SH-SY5Y (cell line): Measurements from ENCODE around the gene ADI1.

Experiments used
- GATA2 ChIP-seq: IDR thresholded peaks from 2 replicates; pipeline ENCODE4 v1.6.1; 2011; ENCODE audit warnings: mild to moderate bottlenecking, low read depth, low read length
- GATA3 ChIP-seq: IDR thresholded peaks from 2 replicates; pipeline ENCODE4 v1.6.1; 2011; ENCODE audit warnings: low read depth, mild to moderate bottlenecking, low read length, moderate library complexity

The ADI1 gene

DNA sequence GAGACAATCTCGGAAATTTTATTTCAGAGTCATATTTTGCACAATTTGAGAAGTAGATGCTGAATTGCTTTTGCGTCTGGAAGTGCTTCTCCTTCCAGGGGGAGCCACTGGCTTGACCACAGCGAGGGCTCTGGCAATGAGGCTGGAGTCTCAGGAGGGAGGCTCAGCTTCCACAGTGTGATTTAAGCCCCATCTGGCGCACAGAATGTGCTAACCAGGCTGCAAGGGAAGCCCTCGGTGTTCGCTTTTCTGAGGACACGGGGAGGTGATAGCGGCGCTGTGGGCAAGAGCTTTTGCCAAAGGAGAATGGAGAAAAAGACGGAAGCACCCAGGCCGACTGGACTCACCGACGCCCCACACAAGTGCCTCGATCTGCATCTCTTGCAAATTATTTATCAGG lies 52.4 kb downstream of the ADI1 start:
- TF ChIP-seq GATA3 (no peak), GATA2 (no peak)

DNA sequence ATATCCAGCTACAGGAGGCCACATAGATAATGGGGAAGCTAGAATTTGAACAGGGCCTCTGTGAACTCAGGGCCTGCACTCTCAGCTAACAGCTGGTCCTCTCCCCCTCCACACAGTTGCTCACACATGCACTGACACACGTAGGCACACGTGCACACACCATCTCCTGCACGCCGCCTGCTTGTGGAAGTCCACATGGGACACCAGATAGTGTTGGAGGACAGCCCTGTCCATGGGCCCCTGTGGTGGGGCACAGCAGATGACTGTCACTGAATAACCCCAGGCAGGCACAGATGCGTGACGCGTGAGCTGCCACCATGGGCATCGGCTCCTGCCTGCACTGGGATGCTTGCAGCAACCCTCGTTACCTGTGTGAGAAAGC lies 52.9 kb downstream of the ADI1 start:
- TF ChIP-seq GATA3 (no peak), GATA2 (no peak)

DNA sequence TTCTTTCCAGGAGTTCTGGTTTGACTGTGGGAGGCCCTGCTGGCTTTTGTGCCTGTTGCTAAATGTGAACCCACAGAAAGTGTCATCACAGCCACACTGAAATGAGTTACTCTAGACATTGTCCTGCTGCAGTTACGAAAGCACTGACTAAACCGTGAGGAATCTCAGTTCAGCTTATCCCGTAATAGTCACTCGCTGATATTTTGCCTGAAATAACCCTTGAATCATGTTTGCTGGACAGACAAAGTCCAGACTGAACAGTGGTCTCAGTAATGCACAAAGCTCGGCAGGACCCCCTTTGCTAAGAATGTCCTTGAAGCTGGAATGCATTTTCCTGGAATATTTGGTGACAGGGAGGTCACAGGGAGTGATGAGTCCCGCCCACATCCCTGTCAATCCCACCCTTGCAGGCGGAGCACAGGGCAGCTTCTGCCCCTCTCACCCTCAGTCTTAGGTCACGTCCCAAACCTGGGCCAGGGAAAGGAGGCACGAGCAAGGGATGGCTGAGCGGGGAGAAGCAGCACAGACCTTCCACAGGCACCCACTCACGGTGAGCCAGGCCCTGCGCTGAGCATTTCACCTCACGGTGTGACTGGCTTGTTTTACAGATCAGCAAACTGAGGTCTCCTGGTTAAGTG lies 53.4 kb downstream of the ADI1 start:
- no peak for TF ChIP-seq GATA3
- TF ChIP-seq GATA2: no peak

DNA sequence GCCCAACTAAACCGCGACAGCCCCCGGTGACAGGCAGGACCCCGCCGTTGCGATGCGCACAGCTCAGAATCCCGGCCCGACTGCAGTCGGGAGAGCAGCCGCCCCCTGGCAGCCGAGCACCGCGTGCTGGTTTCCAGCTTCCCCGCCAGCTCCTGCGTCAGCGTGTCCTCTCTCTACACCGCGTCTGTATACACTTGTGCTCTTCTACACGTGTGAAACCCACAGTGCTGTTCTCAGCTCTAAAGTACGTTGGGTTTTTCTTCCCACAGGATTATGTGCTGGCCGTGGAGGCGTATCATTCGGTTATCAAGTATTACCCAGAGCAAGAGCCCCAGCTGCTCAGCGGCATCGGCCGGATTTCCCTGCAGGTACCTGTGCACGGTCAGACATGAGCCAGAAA lies 54.0 kb downstream of the ADI1 start:
- TF ChIP-seq GATA2 (no peak), GATA3 (no peak)

DNA sequence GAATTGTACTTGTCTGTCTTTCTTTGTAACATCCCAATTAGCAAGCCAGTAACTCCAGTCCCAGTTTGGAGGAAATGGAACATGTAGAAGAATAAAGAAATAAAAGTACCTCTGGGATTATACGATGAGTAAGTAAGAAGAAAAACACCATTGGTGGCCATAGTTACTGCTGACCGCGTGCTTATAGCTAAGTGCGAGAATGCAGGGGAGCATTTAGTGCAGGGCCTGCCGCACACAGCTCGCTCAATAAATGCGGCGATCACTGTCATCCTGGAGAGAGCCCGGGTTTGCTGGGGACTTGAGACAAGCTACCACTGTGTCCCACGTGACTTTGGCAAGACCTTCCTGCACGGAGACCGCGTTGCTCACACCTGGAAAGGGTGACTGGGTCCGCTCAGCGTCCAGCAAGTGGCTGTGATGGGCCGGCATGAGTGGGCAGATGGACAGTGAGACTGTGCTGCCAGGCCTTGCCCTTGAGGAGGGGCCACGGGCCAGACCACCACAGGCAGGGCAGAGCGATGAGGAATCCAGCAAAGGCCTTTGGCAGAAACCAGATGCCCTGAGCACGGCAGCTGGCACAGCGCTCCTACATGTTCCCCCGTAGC lies 54.8 kb downstream of the ADI1 start:
- TF ChIP-seq GATA2 (no peak), GATA3 (no peak)

DNA sequence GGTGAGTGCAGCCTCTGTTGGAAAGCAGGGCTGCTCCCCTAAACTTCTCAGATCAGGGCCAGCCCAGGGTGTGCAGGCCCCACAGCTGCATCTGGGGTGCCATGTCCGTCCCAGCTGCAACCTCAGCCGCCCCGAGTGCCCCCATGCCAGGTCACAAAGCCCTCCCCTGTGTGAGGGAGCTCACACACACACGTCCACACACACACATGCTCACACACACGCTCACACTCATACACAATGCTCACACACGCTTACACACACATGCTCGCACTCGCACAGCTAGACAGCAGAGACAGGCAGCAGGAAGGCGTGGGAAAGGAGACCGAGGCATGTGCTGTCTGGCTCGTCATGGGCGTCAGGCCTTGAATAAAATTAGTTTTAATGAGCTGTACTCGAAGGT lies 55.4 kb downstream of the ADI1 start:
- TF ChIP-seq GATA2 (no peak), GATA3 (no peak)

DNA sequence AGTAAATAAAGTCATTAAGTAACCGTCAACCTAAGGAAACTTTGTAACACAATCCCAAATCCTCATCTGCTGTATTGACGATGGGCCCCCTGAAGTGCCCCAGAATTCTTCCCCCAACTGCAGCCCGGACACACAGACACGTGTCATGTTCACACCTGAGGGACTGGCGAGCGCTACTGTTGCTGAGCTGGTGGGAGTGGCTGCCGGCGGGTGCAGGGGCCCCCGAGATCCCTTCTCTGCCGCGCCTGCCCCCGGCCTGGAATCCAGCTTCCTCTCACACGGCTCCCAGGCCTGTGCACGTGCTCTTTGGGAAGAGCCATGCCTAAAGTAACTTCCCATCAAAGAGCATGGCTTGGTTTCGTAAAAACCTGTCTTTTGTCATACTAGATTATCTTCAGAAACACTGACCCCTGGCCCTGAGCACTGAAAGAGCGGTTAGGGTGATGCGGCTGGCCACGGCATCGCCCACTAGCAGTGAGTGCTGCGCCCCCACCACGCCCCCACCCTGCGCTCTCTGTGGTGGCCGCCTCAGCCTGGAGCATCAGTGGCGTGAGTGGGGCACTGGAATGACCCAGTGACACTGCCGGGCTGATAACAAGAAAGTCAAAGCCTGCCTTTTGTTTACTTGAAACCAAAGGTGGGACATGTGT lies 56.0 kb downstream of the ADI1 start:
- TF ChIP-seq GATA2 (no peak), GATA3 (no peak)

DNA sequence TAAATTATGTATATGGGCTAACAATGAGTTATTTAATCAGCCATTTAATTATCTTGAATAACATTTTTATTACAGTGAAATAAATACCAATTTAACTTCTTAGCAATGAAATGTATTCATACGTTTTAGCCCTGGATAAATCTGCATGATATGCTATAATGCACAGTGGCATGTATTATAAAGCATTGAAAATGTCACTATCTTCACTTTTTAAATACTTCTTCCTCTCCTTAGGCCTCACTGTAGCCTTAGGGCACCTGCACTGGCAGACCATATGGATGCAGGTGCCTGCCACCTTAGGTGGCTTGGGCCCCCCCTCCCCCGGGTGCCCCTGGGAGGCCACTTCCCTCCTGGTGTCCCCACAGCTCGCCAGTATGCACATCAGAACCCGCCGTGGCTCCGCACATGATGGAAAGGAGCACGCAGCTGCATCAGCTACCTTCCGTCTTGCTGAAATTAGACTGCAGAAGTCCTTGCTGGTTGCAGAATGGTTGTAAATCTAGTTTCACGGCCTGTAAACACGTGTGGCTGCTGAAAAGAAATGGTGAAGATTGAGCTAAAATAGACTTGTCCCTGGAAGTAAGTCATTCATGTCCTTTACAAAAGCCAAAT lies 56.7 kb downstream of the ADI1 start:
- TF ChIP-seq GATA3: no peak
- TF ChIP-seq GATA2: no peak

DNA sequence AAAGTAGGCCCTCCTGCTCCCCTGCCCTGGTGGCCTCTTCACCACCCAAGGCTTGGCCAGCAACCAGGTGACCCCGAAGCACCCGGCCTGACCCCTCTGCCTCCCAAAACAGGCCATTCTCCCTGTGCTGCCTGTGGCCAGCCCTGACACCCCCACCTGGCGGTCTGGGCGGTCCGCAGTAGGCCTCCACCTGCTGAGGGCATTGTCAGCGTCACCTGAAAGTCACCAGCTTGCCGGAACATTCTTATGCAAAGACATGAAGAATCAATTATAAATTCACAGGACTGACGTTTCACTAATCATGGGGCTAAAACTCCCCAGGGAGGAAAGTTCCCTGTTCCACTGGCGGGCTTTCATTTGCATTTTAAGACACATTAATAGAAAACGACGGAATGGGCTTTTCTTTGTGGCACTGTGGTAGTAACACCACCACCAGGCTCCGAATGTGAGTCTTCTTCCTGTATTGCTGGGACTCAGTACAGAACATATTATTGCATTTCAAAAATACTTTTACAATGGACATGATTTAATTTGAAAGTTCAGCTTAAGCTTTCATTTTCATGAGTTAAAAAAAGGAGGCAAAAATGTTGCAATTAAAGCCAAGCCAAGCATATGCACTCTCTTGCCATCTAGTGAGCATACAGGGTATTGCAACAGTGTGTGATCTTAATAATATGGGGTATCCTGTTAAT lies 57.4 kb downstream of the ADI1 start:
- TF ChIP-seq GATA2: no peak
- no peak for TF ChIP-seq GATA3

DNA sequence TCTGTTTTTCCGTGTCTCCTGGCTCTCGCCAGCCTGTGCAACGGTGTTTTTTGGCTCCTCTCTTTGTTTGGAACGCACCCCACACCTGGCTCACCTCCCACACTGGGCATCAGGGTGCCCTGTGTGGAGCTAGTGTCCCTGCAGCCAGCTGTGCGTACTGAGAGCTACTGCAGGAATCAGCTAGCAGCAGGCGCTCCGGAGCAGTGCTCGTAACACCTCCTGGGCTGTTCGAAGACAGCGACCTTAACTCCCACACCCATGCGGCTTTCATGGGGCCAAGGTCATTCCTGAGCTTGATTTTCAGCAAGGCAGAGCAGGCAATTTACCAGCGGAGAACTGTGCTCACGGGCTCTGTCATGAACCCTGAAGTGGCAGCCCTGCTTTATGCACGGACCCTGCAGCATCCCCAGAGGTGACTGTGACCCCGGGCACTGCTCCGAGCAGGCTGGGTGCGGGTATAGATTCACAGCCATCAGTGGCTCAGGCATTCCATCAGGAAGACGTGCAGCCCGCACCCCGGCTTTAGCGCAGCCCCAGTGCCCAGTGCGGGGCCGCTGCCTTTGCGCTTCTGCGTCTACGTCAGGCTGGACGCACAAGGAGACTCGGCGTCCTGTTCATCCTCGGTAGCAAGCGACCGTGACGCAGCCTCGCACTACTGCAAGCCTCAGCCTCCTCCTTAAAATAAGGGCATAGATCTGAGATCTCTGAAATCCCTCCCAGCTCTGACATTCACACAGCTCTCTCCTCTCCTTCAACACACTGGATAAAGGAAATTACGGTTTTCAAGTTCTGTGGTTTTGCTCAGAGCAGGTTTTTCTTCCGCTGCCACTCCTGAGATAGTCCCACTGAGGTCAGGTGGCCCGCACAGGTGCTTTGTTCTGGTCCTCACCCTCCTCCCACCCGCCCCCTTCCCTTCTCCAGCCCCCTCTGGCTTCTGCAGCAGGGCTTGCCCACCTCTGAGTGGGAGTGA lies 58.2 kb downstream of the ADI1 start:
- TF ChIP-seq GATA3: no peak
- TF ChIP-seq GATA2: no peak

DNA sequence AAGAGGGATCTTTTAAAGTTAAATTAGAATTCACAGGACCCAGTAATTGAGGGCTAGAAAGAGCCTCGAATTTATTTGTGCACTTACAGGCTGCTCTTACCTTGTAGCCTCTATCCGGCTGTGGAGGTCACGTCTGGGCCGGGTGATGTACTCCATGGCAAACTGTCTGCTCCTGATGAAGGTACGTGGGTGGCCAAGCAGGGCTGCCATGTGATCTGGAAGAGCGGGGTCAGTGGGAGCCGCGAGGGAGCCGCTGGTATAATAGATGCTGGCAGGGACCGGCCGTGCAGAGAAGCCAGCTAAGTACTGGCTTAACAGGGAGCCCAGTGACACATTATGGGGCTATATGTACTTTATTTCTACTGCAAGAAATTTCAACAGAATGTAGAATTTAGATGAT lies 59.2 kb downstream of the ADI1 start:
- TF ChIP-seq GATA2 (no peak), GATA3 (no peak)

DNA sequence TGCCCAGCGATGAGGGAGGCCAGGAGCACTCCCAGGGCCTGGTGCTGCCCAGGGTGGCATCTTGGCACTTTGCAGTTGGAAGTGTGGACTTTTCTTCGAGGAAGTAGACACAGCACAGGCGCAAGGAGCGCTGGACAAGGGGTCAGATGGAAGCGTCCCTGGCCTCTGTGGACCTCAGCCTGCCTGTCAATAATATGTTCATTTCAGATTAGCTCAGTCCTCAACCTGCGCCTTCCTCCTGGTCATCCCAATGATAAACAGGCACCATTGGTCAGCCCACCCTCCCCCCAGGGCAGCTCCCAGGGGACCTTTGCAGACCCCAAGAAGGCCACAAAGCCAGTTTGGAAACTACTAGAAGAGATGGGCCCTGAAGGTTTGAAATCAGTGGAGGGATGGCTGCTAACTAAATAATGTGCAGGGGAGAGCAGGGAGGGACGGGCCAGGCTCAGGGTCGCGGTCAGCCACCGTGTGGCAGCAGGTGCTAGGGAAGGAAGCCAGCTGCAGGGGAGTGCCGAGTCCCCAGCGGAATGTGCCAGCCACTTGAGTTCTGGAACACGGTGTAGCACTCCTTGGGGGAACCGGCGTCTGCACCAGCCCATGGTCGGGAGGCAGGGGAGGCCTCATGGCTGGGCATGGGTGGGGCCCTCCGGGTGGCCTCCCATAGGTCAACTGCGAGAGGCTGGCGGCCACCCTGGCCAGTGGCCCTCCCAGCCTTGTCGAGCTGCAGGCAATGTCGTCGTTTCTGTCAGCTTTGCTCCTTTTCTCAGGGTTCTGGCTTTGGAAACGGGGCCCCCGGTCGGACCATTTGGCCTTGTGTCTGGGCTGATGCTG lies 59.9 kb downstream of the ADI1 start:
- no peak for TF ChIP-seq GATA2
- no peak for TF ChIP-seq GATA3
